ENCODE measurements around the gene HPCAL4. TPM values are rescaled to one million over a fixed set of nuclear protein-coding genes. Genes with fewer than 3 reads are reported as not detected.

The HPCAL4 gene
- total RNA-seq, 1 experiment from 2014 or later = 0.14 TPM

GRCh38 chr1:39635871-39636210 lies 55.4 kb downstream of the HPCAL4 start:
- no peak for DNase-seq
- Mint-ChIP-seq H3K4me3 (ENCODE audit: unreplicated experiment) (no peak overlapping the region), H3K9me3 (ENCODE audit: unreplicated experiment) (no peaks in the 10 kb centered on the region), H3K36me3 (ENCODE audit: insufficient read depth, unreplicated experiment) (no peaks in the 10 kb centered on the region), H3K4me1 (ENCODE audit: low read depth, unreplicated experiment) (no peaks in the 10 kb centered on the region), H3K27ac (ENCODE audit: unreplicated experiment) (no peak overlapping the region), H3K27me3 (ENCODE audit: insufficient read depth, unreplicated experiment) (no peaks in the 10 kb centered on the region)
- POLR2A ChIA-PET = no interaction called here
- TF ChIP-seq CTCF (IDR thresholded peaks at IDR 0.05; ENCODE audit: insufficient read depth in 1 of 2, low read depth in 1 of 2, low read length in 1 of 2, severe bottlenecking in 1 of 2, unreplicated experiment in 1 of 2) = no peak
- Histone ChIP-seq H3K4me1 (peaks cover 6% of the 10 kb centered on the region; the same call in 1 of the 2 replicates), H3K36me3 (ENCODE audit: control insufficient read depth, insufficient read depth, low read length) (no peaks in the 10 kb centered on the region), H3K27me3 (replicated peaks; ENCODE audit: control insufficient read depth, insufficient read depth, low read length) (no peaks in the 10 kb centered on the region), H3K4me3 (ENCODE audit: low read depth, low read length) (no peak overlapping the region), H3K9me3 (no peaks in the 10 kb centered on the region)
- BruUV-seq (replicated peaks) = no TSS peak
- CTCF ChIA-PET = no interaction called here
- intact Hi-C loops (cut with micrococcal nuclease; ENCODE audit: unreplicated experiment) = no loop called here

GRCh38 chr1:39635205-39635870 lies 55.9 kb downstream of the HPCAL4 start:
- BruUV-seq (replicated peaks) = no TSS peak

GRCh38 chr1:39633422-39633821 lies 57.8 kb downstream of the HPCAL4 start:
- H3K36me3 Mint-ChIP-seq (ENCODE audit: insufficient read depth, unreplicated experiment) = no peaks in the 10 kb centered on the region
- ChIA-PET CTCF (interaction anchor here (0.9 kb wide), 1 partner anchor 27 kb away, joined by 3 read pairs; no protein-coding TSS in a partner anchor), POLR2A (no interaction called here)
- DNase-seq = no peak
- intact Hi-C loops (cut with micrococcal nuclease; ENCODE audit: unreplicated experiment) = no loop called here
- no peak overlapping the region for H3K4me3 Mint-ChIP-seq (ENCODE audit: unreplicated experiment)
- Histone ChIP-seq H3K9me3 (no peaks in the 10 kb centered on the region), H3K4me1 (no peaks in the 10 kb centered on the region), H3K27me3 (replicated peaks; ENCODE audit: control insufficient read depth, insufficient read depth, low read length) (no peaks in the 10 kb centered on the region), H3K36me3 (ENCODE audit: control insufficient read depth, insufficient read depth, low read length) (no peaks in the 10 kb centered on the region), H3K4me3 (ENCODE audit: low read depth, low read length) (no peak overlapping the region)
- no TSS peak for BruUV-seq (replicated peaks)
- no peak overlapping the region for H3K27ac Mint-ChIP-seq (ENCODE audit: unreplicated experiment)
- no peaks in the 10 kb centered on the region for H3K4me1 Mint-ChIP-seq (ENCODE audit: low read depth, unreplicated experiment)
- H3K27me3 Mint-ChIP-seq (ENCODE audit: insufficient read depth, unreplicated experiment) = no peaks in the 10 kb centered on the region
- H3K9me3 Mint-ChIP-seq (ENCODE audit: unreplicated experiment) = no peaks in the 10 kb centered on the region
- TF ChIP-seq CTCF (IDR thresholded peaks at IDR 0.05; ENCODE audit: insufficient read depth in 1 of 2, low read depth in 1 of 2, low read length in 1 of 2, severe bottlenecking in 1 of 2, unreplicated experiment in 1 of 2) = no peak

More at GRCh38 chr1:39635205-39635870, 55.9 kb downstream of the HPCAL4 start:
- CTCF ChIA-PET = no interaction called here
- H3K27me3 ChIP-seq (replicated peaks; ENCODE audit: control insufficient read depth, insufficient read depth, low read length) = no peaks in the 10 kb centered on the region
- H3K36me3 Mint-ChIP-seq (ENCODE audit: insufficient read depth, unreplicated experiment) = no peaks in the 10 kb centered on the region
- peaks cover 5% of the 10 kb centered on the region; the same call in 1 of the 2 replicates for H3K4me1 ChIP-seq
- DNase-seq = no peak
- no peaks in the 10 kb centered on the region for H3K4me1 Mint-ChIP-seq (ENCODE audit: low read depth, unreplicated experiment)
- TF ChIP-seq CTCF (IDR thresholded peaks at IDR 0.05; ENCODE audit: insufficient read depth in 1 of 2, low read depth in 1 of 2, low read length in 1 of 2, severe bottlenecking in 1 of 2, unreplicated experiment in 1 of 2) = no peak
- H3K27me3 Mint-ChIP-seq (ENCODE audit: insufficient read depth, unreplicated experiment) = no peaks in the 10 kb centered on the region
- intact Hi-C loops (cut with micrococcal nuclease; ENCODE audit: unreplicated experiment) = no loop called here
- no peak overlapping the region for H3K27ac Mint-ChIP-seq (ENCODE audit: unreplicated experiment)
- H3K4me3 ChIP-seq (ENCODE audit: low read depth, low read length) = no peak overlapping the region
- no peaks in the 10 kb centered on the region for H3K36me3 ChIP-seq (ENCODE audit: control insufficient read depth, insufficient read depth, low read length)
- no peak overlapping the region for H3K4me3 Mint-ChIP-seq (ENCODE audit: unreplicated experiment)
- POLR2A ChIA-PET = no interaction called here
- no peaks in the 10 kb centered on the region for H3K9me3 Mint-ChIP-seq (ENCODE audit: unreplicated experiment)
- no peaks in the 10 kb centered on the region for H3K9me3 ChIP-seq
